Stomach (tissue), 4 donors: ENCODE results near the gene ZNF239.

Experiments
- POLR2A ChIP-seq, 4 donors: fragments of 450-650 bp; IDR thresholded peaks; one replicate each; pipeline ENCODE4 v1.6.1; 2016; ENCODE audit warnings: antibody characterized with exemption in 4 of 4, control low read depth in 2 of 4, mild to moderate bottlenecking in 1 of 4, moderate library complexity in 1 of 4
- POLR2AphosphoS5 ChIP-seq, 3 donors: sonication (generic); formaldehyde crosslinking; IDR thresholded peaks; one replicate each; pipeline ENCODE4 v1.6.1; 2016; ENCODE audit warnings: antibody characterized with exemption in 3 of 3
- TF ChIP-seq, protein P1 (sequence below), 7 experiments: fragments of 450-650 bp in 4 of 7; fragments of 200-600 bp in 3 of 7; sonication (generic) in 3 of 7; IDR thresholded peaks; one replicate each; pipeline ENCODE4 v1.5.1; 2016 to 2019; ENCODE audit warnings: antibody characterized with exemption in 7 of 7, control low read depth in 2 of 7, mild to moderate bottlenecking in 1 of 7

DNA sequence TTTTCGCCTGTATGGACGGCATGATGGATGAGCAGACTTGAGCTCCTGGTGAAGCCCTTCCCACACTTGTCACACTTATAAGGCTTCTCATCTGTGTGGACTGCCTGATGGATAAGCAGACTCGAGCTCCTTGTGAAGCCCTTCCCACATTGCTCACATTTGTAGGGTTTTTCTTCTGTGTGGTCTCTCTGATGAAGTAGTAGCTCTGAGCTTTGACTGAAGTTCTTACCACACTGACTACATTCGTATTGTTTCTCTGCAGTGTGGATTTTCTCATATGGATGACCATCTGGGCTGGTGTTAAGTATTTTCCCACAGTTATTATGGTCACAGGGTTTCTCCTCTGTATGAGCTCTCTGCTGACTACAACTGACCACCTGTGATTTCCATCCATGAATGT lies 17.2 kb downstream of the ZNF239 start:
- TF ChIP-seq, protein P1, sequence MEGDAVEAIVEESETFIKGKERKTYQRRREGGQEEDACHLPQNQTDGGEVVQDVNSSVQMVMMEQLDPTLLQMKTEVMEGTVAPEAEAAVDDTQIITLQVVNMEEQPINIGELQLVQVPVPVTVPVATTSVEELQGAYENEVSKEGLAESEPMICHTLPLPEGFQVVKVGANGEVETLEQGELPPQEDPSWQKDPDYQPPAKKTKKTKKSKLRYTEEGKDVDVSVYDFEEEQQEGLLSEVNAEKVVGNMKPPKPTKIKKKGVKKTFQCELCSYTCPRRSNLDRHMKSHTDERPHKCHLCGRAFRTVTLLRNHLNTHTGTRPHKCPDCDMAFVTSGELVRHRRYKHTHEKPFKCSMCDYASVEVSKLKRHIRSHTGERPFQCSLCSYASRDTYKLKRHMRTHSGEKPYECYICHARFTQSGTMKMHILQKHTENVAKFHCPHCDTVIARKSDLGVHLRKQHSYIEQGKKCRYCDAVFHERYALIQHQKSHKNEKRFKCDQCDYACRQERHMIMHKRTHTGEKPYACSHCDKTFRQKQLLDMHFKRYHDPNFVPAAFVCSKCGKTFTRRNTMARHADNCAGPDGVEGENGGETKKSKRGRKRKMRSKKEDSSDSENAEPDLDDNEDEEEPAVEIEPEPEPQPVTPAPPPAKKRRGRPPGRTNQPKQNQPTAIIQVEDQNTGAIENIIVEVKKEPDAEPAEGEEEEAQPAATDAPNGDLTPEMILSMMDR (IDR thresholded peaks at IDR 0.05) = no peak
- TF ChIP-seq POLR2A (IDR thresholded peaks at IDR 0.05) = no peak
- TF ChIP-seq POLR2AphosphoS5 (IDR thresholded peaks at IDR 0.05) = no peak
